Measurements from ENCODE around the gene CAPS. TPM values are rescaled to one million over a fixed set of nuclear protein-coding genes. Genes with fewer than 3 reads are reported as not detected.
"Not testable (repeated sequence)": the region's sequence is repeated elsewhere in the genome, so short reads cannot be mapped to it uniquely, and the experiment has no call there.

The CAPS gene
- total RNA-seq (2014; rRNA removed; shearing (Covaris generic)) = 13.9 and 20.1 TPM in 2 replicates

DNA sequence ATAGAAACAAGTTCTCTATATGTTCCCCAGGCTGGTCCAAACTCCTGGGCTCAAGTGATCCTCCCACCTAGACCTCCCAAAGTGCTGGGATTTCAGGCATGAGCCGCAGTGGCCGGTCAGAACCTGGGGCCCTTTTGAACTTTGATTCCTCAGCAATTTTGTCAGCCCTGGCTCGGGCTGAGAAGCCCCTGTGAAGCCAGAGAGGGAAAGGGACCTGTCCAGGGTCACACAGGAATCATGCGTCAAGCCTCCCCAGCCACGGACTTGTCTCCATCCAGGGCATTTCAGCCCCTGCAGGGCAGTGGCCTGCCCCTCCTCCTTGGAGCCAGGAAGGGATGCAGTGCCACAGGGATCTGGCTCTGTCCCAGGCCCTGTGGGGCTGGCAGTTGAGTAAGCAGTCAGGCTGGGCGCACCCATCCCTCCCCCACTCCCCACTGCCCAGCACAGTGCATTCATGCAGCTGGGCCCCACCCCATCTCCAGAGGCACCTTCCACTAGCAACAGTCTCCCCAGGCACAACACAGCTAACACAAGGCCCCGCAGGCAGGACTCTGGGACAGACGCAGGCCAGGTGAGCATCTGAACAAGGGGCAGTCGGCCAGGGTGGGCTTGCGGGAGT is at the start of gene CAPS:
Gene CAPS (plus strand): TSS at position 516 of the 619 bp plus-strand sequence. CDS start 153 bp downstream, outside the sequence.
- peak; percentile 52 for DNase-seq (ENCODE audit: low spot score)

DNA sequence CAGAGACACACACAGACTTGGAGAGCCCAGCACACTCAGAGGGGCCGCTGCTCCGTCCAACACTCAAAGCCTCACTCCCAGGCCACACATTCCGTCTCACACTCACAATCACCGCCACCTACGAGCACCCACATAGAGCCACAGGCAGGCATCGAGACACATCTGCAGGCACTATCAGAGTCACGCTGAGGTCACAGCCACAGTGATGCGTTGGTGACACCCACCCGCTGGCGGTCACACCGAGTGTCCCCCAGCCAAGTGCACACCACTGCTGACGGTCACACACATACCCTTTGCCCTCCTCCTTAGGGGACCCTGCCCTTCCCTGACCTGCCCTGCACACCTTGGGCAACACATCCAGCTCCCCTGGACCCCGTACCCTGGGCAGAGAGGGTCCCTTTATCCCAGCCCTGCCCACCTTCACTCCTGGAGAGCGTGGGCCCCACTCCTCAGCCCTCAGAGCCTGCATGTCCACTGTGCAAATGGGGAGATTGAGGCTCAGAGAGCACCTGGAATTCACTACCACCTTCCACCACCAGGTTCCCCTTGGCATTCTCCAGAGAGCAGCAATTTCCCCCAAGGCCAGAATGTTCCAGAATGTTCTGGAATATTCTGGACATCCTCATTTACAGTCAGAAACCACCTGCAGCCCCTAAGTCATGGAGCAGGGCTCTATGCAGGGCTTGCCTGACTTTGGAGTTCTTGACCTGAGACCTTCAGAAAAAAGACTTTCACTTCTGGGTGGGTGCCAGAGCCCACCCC is 49.1 kb upstream of the CAPS start:
- DNase-seq (ENCODE audit: low spot score) = no peak

DNA sequence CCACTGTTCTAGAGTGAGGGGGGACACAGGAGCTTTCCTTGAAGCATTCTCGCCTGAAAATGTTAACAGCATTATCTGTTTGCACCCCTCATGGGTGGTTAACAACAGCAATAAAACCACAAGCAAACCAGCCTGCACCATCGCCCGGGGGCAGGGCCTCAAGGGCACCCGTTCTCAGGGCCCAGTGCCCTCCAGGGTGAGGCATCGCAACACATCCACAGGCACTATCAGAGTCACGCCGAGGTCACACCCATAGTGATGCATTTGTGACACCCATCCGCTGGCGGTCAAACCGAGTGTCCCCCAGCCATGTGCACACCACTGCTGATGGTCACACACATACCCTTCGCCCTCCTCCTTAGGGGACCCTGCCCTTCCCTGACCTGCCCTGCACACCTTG is 48.3 kb upstream of the CAPS start:
- no peak for DNase-seq (ENCODE audit: low spot score)

GRCh38 chr19:5867201-5868136 is 46.6 kb upstream of the CAPS start:
- no peak for DNase-seq (ENCODE audit: low spot score)

DNA sequence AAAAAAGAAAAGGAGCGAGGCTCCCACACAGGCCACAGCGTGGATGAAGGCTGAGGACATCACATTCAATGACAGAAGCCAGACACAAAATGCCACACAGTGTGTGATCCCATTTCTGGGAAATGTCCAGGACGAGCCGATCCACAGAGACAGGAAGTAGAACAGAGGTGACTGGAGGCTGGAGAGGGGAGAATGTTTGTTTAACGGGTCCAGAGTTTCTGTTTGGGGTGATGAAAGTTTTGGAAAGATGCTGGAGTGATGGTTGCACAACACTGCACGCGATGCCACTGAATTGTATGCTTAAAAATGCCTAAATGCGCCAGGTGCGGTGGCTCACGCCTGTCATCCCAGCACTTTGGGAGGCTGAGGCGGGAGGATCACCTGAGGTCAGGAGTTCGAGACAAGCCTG is 43.1 kb upstream of the CAPS start:
- no peak for DNase-seq (ENCODE audit: low spot score)

- DNase-seq (ENCODE audit: low spot score) = no peak
These were observed 40.3 kb upstream of the CAPS start for GRCh38 chr19:5873617-5874199.

DNA sequence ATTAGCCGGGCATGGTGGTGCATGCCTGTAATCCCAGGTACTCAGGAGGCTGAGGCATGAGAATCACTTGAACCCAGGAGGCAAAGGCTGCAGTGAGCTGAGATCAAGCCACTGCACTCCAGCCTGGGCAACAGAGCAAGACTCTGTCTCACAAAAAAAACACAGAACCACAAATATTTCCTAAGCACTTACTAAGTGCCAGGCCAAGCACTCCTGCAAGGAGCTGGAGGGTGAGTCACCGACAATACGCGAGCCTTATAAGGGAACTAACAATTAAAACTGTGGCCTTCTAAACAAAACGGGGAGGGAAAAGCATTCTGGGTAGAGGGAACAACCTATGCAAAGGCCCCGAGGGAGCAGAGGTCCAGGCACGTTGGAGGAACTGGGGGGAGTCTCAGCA is 39.6 kb upstream of the CAPS start:
- not testable (repeated sequence) for DNase-seq (ENCODE audit: low spot score)

GRCh38 chr19:5877427-5877826 is 36.6 kb upstream of the CAPS start:
- no peak for DNase-seq (ENCODE audit: low spot score)

DNA sequence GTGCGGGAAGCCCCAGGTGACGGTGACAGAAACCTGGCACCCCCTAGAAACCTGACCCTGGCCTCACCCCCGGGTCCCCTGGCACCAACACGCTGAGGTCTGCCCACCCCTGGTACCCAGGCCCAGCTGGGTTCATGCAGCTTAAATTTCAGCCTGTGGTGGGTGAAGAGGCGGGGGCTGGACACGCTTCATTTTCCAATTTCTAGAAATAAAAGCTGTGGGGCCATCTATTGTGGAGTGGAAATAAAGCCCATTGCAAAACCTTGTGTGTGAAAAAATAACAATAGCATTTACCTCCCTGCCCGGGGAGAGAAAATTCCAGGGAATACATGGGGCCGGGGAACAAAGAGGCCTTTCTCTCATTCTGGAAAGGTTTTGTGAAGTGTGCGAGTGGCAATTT is 36.2 kb upstream of the CAPS start:
- DNase-seq (ENCODE audit: low spot score) = no peak

GRCh38 chr19:5880196-5880595 is 33.9 kb upstream of the CAPS start:
- DNase-seq (ENCODE audit: low spot score) = no peak

GRCh38 chr19:5880604-5881078 is 33.4 kb upstream of the CAPS start:
- no peak for DNase-seq (ENCODE audit: low spot score)

- no peak for DNase-seq (ENCODE audit: low spot score)
These were observed 32.3 kb upstream of the CAPS start for GRCh38 chr19:5881543-5882299.

GRCh38 chr19:5882421-5882968 is 31.6 kb upstream of the CAPS start:
- DNase-seq (ENCODE audit: low spot score) = no peak

DNA sequence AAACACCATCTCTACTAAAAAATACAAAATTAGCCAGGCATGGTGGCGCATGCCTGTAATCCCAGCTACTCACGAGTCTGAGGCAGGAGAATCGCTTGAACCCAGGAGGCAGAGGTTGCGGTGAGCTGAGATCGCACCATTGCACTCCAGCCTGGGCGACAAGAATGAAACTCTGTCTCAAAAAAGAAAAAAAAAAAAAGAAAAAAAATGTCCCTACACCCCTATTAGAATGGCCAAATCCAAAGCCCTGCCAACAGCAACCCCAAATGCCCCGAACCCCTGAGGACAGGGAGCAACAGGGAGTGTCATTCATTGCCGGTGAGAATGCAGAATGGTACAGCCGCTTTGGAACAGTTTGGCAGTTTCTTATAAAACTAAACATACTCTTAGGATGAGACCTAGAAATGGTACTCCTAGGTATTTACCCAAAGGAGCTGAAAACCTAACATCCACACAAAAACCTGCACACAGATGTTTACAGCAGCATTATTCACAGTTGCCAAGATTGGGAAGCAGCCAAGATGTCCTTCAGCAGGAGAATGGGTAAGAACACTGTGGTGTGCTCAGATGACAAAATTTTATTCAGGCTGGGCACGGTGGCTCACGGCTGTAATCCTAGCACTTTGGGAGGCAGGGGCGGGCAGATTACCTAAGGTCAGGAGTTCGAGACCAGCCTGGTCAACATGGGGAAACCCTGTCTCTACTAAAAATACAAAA is 30.7 kb upstream of the CAPS start:
- not testable (repeated sequence) for DNase-seq (ENCODE audit: low spot score)

- DNase-seq (ENCODE audit: low spot score) = not testable (repeated sequence)
These were observed 29.8 kb upstream of the CAPS start for GRCh38 chr19:5884065-5884811.

GRCh38 chr19:5889288-5889971 is 24.6 kb upstream of the CAPS start:
- DNase-seq (ENCODE audit: low spot score) = no peak

- DNase-seq (ENCODE audit: low spot score) = no peak
These were observed 24.0 kb upstream of the CAPS start for GRCh38 chr19:5890099-5890498.

- no peak for DNase-seq (ENCODE audit: low spot score)
These were observed 22.5 kb upstream of the CAPS start for GRCh38 chr19:5891572-5891937.

Measured in HT-29 (cell line).